HG02763 (cell line): Measurements from ENCODE around the gene ZNF385B.

Experiments
- ATAC-seq: cut with Tn5 transposase; IDR thresholded peaks from one replicate; pipeline ENCODE4 v1.9.1; 2021; ENCODE audit warnings: mild to moderate bottlenecking, moderate library complexity; ENCODE audit not compliant: unreplicated experiment

The ZNF385B gene

GRCh38 chr2:179422037-179422643, 439.3 kb downstream of the ZNF385B start:
- ATAC-seq: peak; percentile 61

DNA sequence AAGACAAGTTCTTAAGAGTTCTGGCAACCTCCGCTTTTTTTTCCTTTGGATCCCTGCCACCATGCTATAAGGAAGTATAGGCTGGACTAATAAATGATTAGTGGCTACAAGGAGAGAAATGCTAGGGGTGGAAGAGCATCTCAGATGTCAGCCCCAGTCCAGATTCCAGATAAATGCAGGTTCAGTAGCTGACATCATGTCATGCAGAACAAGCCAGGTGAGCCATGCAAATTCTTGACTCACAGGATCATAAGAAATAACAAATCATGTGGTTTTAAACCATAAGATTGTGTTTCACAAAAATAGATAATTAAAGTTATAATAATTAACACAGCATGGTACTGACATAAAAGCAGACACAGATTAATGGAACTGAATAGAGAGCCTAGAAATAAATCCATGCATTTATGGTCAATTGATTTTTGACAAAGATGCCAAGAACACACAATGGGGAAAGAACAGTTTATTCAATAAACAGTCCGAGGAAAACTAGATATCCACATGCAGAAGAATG, 443.9 kb downstream of the ZNF385B start:
- no peak for ATAC-seq

GRCh38 chr2:179412112-179412511, 449.3 kb downstream of the ZNF385B start:
- no peak for ATAC-seq

GRCh38 chr2:179410552-179411356, 450.7 kb downstream of the ZNF385B start:
- ATAC-seq: peak; percentile 65

DNA sequence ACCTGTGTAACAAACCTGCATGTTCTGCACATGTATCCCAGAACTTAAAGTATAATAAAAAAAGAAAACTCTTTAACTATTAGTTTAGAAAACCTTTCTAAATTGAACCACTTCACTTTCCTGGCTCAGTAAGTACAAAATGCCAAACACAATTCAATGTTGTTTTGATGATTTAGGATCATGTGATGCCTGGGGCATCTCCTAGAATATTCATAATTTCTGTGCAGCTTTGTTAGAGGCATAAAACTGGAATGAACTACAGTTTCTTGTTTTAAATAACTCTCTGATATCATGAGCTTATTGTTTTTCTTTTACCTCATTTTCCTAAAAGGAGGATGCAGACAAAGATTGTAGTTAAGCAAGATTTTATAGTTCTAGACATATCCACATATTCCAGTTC, 457.8 kb downstream of the ZNF385B start:
- no peak for ATAC-seq

GRCh38 chr2:179393481-179393880, 467.9 kb downstream of the ZNF385B start:
- no peak for ATAC-seq
